Keratinocyte (primary cell): ENCODE measurements around the gene AAMP.

Source experiments
- CTCF ChIP-seq, 3 experiments: IDR thresholded peaks in 1 of 3; conservative IDR thresholded peaks in 1 of 3; optimal IDR thresholded peaks in 1 of 3; 2 replicates in 2 of 3; 3 replicates in 1 of 3; pipeline versions ENCODE3 to v1.5.1; 2011; ENCODE audit warnings: low read length in 3 of 3, mild to moderate bottlenecking in 3 of 3, moderate library complexity in 2 of 3, control low read depth in 1 of 3, inconsistent platforms in 1 of 3; ENCODE audit not compliant: insufficient read depth in 2 of 3; ENCODE audit errors: extremely low read depth in 1 of 3
- EZH2 ChIP-seq: IDR thresholded peaks from one replicate; pipeline ENCODE4 v1.6.1; 2012; ENCODE audit warnings: inconsistent platforms, mild to moderate bottlenecking, low read length, moderate library complexity

GRCh38 chr2:218229239-218229638 lies 40.7 kb downstream of the AAMP start:
- no peak for TF ChIP-seq CTCF (optimal IDR thresholded peaks at IDR 0.05 in 1 of 3, IDR thresholded peaks at IDR 0.05 in 1 of 3, conservative IDR thresholded peaks at IDR 0.05 in 1 of 3; ENCODE audit: extremely low read depth in 1 of 3, insufficient read depth in 2 of 3, low read length in 3 of 3)
- TF ChIP-seq EZH2, result no peak
